Amniotic stem cell (primary cell): ENCODE measurements around the gene TBC1D7.

ENCODE experiments used
- DNase-seq: peaks from one replicate; lab custom pipeline; 2025; lab: John Stamatoyannopoulos, UW

Gene TBC1D7

DNA sequence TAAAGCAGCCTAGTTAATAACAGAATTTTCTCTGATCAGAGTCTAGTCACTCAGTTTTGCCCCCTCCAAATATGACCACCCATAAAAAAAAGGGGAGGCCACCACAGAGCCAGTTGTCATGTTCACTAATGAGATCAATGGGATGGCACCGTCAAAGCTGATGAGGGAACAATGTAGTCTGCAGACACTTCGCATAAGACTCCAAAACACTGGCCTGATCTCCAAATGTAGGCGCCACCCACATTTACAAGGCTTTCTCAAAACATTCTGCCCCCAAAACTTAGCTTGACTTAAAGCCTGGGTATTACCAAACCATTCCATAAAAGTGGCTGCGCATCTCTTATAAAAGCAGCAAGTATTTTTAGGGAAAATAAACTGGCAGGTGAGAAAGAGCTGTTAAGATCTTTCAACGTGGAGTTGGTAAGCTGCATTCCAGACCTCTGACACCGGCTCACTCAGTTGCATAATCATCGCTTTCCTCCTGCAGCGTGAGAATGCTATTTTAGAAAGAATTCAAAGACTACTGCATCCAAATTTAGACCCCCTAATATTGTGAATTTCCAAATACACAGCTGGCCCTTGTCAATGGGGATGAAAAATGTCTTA lies 59.3 kb downstream of the TBC1D7 start:
- DNase-seq: no peak

DNA sequence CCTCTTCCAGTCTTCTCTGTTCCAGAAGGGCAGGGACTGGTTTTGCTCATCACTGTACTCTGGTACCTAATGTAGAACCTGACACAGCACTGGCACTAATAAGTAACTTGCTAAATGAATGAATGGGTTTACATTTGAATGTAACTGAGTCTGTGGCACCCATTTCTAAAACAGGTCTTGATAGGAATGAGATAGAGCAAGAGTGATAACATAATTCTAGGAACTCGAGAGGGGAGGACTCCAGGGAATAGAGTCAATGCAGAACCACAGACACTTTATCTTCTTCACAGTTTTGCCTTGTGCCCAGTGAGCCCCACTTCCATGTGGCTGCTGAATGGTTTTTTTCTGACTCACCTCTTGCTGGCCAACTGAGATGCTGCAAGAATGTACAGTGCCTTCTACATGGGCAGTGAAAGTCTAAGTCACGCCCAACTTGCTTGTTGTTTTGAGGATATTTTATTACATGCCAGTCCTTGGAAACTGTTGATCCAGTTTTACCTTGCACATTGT lies 61.1 kb downstream of the TBC1D7 start:
- DNase-seq: no peak

DNA sequence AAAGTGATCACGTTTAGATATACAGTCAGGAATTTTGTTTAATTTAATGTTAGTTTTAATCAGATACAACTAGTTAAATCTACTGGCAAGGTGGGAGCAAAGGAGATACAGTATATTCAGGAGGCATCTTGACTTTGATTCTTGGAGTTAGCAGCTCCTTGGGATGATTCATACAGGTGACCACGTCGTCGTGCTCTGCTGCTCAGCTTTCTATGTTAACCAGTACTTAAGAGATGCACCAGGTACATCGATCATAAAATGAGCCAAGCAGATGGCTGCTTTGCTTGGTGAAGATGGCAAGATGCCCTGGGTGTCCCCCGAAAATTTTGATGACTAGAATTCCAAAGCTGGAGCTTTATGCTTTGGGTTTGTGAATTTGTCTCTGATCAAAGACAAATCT lies 64.7 kb downstream of the TBC1D7 start:
- no peak for DNase-seq

DNA sequence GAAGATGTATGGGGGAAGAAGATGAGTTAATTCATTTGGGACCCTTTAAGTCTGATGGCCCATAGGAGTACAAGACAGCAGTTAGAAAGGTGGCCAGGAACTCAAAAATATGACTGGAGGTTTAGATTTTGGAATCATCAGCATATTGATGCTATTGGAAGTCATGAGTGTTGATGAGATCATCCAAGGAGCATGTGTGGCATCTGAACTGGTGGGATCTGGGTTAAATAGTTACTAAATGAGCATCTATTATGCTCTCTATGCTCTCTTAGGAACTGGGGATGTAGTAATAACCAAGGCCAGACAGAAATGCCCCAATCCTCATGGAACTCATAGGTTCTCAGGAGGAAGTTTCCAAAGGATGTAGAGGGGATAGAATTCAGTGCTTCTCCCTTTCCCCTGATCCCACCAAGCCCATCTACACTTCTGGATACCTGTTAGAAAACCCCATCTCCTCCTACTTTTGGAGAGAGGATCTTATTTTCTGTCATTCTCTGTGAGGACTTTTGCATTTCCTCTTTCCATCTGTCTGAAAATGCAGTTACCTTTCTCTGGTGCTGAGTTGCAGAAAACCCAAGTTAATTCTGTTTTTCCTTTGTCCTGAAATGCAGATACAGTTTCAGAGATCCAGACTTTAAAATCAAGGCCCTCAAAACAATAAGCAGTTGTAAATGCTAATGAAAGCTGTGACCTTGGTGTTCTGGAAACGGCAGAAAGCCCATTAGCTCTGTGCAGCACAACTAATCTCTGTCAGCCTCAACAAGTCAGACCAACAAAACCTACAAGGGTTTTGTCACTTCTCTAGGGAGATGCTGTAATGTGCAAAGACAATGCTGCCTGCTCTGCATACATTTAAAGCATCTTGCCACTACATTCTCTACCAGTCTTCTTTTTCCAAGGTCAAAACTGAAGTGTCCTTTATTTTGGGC lies 65.8 kb downstream of the TBC1D7 start:
- DNase-seq: no peak

DNA sequence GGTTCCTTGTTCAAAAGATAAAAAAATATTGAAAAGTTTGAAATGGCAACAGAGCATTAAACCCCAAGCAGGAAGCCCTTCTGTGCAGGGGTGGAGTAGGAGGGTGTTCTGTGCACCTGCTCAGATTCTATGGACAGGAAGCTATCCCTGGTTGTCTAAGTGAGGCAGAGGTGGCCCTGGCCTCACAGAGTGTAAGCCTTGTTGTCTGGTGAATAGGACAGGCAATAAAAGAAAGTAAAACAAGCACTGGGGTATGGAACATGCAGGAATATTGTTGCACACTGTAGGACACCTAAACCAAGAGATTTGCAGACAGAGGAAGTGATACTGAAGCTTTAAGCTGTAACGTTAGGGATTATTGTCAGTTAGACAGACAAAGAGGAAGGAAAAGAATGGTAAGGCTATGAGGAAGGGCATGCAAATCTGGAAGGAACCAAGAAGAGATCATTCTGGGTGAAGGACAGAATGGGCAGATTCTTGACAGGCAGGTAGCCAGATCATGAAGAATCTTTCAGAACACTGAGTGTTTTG lies 66.8 kb downstream of the TBC1D7 start:
- DNase-seq: no peak

DNA sequence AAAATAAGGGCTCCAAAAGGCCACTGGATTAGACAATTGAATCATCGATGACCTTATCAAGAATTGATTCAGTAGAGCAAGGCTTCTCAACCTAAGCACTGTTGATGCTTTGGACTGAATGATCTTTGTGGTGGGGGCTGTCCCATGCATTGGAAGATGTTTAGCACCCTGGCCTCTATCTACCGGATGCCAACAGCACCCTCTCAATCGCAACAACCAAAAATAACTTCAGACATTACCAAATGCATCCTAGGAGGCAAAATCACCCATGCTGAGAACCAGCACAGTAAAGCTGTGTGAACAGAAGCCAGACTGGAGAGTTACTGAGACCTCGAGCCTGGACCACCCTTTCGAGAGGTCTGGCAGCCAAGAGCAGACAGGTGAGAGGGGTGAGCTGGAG lies 67.5 kb downstream of the TBC1D7 start:
- no peak for DNase-seq

DNA sequence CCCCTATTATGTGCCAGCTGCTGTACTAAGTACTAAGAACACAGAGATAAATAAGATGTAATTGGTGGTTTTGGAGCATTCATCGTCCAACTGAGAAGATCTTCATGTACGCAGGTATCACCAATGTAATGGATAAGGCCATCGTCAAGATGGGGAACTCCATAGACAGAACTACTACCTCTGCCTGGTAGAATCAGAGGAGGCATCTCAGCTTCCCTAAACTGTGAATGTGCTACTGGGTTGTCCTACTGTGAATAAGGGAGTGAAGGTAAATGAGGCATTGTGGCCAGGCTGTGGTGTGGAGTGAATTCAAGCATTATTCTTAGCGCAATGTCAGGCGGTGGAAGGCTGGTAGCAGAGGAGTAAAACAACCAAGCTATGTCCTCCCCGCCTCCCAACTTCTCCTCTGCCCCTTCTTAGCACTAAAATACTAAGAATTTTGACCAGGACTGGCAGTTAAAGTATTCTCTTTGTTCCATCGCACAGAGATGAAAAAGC lies 68.2 kb downstream of the TBC1D7 start:
- no peak for DNase-seq

DNA sequence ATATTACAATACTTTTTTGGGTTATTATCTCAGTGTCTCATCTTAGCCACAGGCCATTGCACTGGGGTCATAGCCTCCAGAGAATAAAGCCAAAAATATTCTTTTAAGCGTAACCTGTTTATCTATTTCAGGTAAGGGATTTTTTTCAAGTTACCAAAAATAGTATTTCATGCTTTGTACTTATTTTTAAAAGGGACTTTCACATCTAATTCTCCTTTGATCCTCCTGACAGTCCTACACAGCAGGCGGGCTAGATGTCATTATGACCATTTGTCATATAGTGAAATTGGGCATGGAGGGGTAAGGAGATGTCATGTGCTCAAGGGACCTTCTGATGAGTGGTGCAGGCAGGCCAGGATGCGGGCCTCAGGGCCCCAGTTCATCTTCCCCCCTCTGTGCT lies 68.9 kb downstream of the TBC1D7 start:
- no peak for DNase-seq

DNA sequence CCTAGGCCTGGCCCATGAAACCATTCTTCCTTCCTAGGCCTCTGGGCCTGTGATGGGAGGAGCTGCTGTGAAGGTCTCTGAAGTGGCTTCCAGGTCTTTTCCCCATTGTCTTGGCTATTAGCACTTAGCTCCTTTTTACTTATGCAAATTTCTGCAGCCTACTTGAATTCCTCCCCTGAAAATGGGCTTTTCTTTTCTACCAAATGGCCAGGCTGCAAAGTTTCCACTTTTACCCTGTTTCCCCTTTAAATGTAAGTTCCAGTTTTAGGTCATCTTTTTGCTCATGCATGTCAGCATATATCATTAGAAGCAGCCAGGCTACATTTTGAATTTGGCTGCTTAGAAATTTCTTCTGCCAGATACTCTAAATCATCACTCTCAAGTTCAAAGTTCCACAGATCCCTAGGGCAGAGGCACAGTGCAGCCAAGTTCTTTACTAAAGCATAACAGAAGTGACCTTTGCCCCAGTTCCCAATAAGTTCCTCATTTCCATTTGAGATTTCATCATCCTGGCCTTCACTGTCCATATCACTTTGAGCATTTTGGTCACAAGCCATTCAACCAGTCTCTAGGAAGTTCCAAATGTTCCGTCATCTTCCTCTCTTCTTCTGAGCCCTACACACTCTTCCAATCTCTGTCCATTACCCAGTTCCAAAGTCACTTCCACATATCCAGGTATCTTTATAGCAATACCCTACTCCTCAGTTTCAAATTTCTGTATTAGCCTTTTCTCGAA lies 71.9 kb downstream of the TBC1D7 start:
- DNase-seq: no peak
